H1 (cell line): ENCODE measurements around the gene KRT6C. TPM values are rescaled to one million over a fixed set of nuclear protein-coding genes. Genes with fewer than 3 reads are reported as not detected.

ENCODE experiments used
- CBX8 ChIP-seq: fragments of 300-800, 300-1000 bp; sonication (generic); IDR thresholded peaks from 2 replicates; pipeline ENCODE4 v1.7.1; 2016; ENCODE audit warnings: low read depth, low read length, borderline replicate concordance
- CHD1 ChIP-seq: IDR thresholded peaks from 2 replicates; pipeline ENCODE4 v1.6.1; 2012; ENCODE audit warnings: low read depth, low read length, improper control_type of control experiment
- KDM5A ChIP-seq: fragments of 200-600 bp; IDR thresholded peaks from 2 replicates; pipeline ENCODE4 v1.7.1; 2012; ENCODE audit warnings: mild to moderate bottlenecking, low read length, inconsistent platforms, mixed read lengths
- TAF1 ChIP-seq: IDR thresholded peaks from 2 replicates; pipeline ENCODE4 v1.6.1; 2011; ENCODE audit warnings: mild to moderate bottlenecking, low read depth, low read length
- polyA plus RNA-seq, 7 experiments: library from polyadenylated mRNA; depleted of rRNA in 3 of 7; stranded (reverse) in 5 of 7; unstranded in 2 of 7; fragments of >200 nt in 5 of 7; fragments of 200-250 nt in 2 of 7; gene quantifications; 1 replicate in 5 of 7; 2 replicates in 1 of 7; 4 replicates in 1 of 7; pipeline versions ENCODE4 v1.2.1 to v1.2.3, GENCODE V29; 2011 to 2013; ENCODE audit warnings: missing spikeins in 2 of 7, mixed read lengths in 2 of 7
- total RNA-seq: library from RNA; stranded (reverse); fragmentation: NEBNext Ultra II Directional; extraction: Animal tissue kit (Norgen Biotek cat#: 25700); gene quantifications from 2 replicates; pipeline ENCODE4 v1.2.1, GENCODE V29; 2021
- TF ChIP-seq, protein P1 (sequence below): fragments of 300-600 bp; sonication (generic); IDR thresholded peaks from 2 replicates; pipeline ENCODE4 v1.7.1; 2012; ENCODE audit warnings: low read length, moderate library complexity, mild to moderate bottlenecking, inconsistent platforms; ENCODE audit not compliant: insufficient replicate concordance

The KRT6C gene
- total and polyA plus RNA-seq, 2 of the 8 experiments (the other 6 are each of a cell fraction or from before 2014, with no cell fraction given), result not detected

- TF ChIP-seq, protein P1, sequence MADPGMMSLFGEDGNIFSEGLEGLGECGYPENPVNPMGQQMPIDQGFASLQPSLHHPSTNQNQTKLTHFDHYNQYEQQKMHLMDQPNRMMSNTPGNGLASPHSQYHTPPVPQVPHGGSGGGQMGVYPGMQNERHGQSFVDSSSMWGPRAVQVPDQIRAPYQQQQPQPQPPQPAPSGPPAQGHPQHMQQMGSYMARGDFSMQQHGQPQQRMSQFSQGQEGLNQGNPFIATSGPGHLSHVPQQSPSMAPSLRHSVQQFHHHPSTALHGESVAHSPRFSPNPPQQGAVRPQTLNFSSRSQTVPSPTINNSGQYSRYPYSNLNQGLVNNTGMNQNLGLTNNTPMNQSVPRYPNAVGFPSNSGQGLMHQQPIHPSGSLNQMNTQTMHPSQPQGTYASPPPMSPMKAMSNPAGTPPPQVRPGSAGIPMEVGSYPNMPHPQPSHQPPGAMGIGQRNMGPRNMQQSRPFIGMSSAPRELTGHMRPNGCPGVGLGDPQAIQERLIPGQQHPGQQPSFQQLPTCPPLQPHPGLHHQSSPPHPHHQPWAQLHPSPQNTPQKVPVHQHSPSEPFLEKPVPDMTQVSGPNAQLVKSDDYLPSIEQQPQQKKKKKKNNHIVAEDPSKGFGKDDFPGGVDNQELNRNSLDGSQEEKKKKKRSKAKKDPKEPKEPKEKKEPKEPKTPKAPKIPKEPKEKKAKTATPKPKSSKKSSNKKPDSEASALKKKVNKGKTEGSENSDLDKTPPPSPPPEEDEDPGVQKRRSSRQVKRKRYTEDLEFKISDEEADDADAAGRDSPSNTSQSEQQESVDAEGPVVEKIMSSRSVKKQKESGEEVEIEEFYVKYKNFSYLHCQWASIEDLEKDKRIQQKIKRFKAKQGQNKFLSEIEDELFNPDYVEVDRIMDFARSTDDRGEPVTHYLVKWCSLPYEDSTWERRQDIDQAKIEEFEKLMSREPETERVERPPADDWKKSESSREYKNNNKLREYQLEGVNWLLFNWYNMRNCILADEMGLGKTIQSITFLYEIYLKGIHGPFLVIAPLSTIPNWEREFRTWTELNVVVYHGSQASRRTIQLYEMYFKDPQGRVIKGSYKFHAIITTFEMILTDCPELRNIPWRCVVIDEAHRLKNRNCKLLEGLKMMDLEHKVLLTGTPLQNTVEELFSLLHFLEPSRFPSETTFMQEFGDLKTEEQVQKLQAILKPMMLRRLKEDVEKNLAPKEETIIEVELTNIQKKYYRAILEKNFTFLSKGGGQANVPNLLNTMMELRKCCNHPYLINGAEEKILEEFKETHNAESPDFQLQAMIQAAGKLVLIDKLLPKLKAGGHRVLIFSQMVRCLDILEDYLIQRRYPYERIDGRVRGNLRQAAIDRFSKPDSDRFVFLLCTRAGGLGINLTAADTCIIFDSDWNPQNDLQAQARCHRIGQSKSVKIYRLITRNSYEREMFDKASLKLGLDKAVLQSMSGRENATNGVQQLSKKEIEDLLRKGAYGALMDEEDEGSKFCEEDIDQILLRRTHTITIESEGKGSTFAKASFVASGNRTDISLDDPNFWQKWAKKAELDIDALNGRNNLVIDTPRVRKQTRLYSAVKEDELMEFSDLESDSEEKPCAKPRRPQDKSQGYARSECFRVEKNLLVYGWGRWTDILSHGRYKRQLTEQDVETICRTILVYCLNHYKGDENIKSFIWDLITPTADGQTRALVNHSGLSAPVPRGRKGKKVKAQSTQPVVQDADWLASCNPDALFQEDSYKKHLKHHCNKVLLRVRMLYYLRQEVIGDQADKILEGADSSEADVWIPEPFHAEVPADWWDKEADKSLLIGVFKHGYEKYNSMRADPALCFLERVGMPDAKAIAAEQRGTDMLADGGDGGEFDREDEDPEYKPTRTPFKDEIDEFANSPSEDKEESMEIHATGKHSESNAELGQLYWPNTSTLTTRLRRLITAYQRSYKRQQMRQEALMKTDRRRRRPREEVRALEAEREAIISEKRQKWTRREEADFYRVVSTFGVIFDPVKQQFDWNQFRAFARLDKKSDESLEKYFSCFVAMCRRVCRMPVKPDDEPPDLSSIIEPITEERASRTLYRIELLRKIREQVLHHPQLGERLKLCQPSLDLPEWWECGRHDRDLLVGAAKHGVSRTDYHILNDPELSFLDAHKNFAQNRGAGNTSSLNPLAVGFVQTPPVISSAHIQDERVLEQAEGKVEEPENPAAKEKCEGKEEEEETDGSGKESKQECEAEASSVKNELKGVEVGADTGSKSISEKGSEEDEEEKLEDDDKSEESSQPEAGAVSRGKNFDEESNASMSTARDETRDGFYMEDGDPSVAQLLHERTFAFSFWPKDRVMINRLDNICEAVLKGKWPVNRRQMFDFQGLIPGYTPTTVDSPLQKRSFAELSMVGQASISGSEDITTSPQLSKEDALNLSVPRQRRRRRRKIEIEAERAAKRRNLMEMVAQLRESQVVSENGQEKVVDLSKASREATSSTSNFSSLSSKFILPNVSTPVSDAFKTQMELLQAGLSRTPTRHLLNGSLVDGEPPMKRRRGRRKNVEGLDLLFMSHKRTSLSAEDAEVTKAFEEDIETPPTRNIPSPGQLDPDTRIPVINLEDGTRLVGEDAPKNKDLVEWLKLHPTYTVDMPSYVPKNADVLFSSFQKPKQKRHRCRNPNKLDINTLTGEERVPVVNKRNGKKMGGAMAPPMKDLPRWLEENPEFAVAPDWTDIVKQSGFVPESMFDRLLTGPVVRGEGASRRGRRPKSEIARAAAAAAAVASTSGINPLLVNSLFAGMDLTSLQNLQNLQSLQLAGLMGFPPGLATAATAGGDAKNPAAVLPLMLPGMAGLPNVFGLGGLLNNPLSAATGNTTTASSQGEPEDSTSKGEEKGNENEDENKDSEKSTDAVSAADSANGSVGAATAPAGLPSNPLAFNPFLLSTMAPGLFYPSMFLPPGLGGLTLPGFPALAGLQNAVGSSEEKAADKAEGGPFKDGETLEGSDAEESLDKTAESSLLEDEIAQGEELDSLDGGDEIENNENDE, result no peak
- TF ChIP-seq CHD1 (no peak), KDM5A (no peak), TAF1 (no peak), CBX8 (no peak)
Measured at GRCh38 chr12:52423661-52424500, 49.7 kb downstream of the KRT6C start (continued).
